ENCODE measurements around the gene USP22. TPM values are rescaled to one million over a fixed set of nuclear protein-coding genes. Genes with fewer than 3 reads are reported as not detected.

The USP22 gene
- total RNA-seq, 4 donors from 2014 or later = 101 to 128 (median 104) TPM

GRCh38 chr17:21005803-21006202, 37.0 kb downstream of the USP22 start:
- H3K4me1 ChIP-seq = peaks cover 0 to 53% (median 8%) of the 10 kb centered on the region in 3 donors
- H3K4me3 ChIP-seq = no peak overlapping the region
- peak overlapping the region in 1 of 4 donors; percentile 35 for H3K27ac ChIP-seq
- TF ChIP-seq POLR2A (IDR thresholded peaks at IDR 0.05) (no peak), POLR2AphosphoS5 (IDR thresholded peaks at IDR 0.05) (no peak)
- H3K27me3 ChIP-seq = no peaks in the 10 kb centered on the region
- H3K36me3 ChIP-seq = peaks cover 0 to 94% of the 10 kb centered on the region in 2 donors
- H3K9me3 ChIP-seq = no peaks in the 10 kb centered on the region
- 72 to 76% methylated on average over 2 to 5 of the region's 5 CpGs for WGBS, 2 donors (ENCODE audit: low coverage in 1 of 2)
- ATAC-seq = no peak

- no peak overlapping the region for H3K4me3 ChIP-seq
- H3K9me3 ChIP-seq = no peaks in the 10 kb centered on the region
- no peaks in the 10 kb centered on the region for H3K27me3 ChIP-seq
- TF ChIP-seq POLR2AphosphoS5 (IDR thresholded peaks at IDR 0.05) = no peak
- TF ChIP-seq, protein P1, sequence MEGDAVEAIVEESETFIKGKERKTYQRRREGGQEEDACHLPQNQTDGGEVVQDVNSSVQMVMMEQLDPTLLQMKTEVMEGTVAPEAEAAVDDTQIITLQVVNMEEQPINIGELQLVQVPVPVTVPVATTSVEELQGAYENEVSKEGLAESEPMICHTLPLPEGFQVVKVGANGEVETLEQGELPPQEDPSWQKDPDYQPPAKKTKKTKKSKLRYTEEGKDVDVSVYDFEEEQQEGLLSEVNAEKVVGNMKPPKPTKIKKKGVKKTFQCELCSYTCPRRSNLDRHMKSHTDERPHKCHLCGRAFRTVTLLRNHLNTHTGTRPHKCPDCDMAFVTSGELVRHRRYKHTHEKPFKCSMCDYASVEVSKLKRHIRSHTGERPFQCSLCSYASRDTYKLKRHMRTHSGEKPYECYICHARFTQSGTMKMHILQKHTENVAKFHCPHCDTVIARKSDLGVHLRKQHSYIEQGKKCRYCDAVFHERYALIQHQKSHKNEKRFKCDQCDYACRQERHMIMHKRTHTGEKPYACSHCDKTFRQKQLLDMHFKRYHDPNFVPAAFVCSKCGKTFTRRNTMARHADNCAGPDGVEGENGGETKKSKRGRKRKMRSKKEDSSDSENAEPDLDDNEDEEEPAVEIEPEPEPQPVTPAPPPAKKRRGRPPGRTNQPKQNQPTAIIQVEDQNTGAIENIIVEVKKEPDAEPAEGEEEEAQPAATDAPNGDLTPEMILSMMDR (IDR thresholded peaks at IDR 0.05) = no peak
- TF ChIP-seq EP300 (IDR thresholded peaks at IDR 0.05) = no peak
- no peak for TF ChIP-seq POLR2A (IDR thresholded peaks at IDR 0.05)
- peak overlapping the region in 1 of 4 donors; percentile 35 for H3K27ac ChIP-seq
- no peak for ATAC-seq
- peaks cover 0 to 53% (median 8%) of the 10 kb centered on the region in 3 donors for H3K4me1 ChIP-seq
- 20 to 58% methylated on average over 1 to 2 of the region's 4 CpGs for WGBS, 2 donors (ENCODE audit: low coverage in 1 of 2)
- peaks cover 0 to 93% of the 10 kb centered on the region in 2 donors for H3K36me3 ChIP-seq
Measured at GRCh38 chr17:21005367-21005766, 37.4 kb downstream of the USP22 start.

DNA sequence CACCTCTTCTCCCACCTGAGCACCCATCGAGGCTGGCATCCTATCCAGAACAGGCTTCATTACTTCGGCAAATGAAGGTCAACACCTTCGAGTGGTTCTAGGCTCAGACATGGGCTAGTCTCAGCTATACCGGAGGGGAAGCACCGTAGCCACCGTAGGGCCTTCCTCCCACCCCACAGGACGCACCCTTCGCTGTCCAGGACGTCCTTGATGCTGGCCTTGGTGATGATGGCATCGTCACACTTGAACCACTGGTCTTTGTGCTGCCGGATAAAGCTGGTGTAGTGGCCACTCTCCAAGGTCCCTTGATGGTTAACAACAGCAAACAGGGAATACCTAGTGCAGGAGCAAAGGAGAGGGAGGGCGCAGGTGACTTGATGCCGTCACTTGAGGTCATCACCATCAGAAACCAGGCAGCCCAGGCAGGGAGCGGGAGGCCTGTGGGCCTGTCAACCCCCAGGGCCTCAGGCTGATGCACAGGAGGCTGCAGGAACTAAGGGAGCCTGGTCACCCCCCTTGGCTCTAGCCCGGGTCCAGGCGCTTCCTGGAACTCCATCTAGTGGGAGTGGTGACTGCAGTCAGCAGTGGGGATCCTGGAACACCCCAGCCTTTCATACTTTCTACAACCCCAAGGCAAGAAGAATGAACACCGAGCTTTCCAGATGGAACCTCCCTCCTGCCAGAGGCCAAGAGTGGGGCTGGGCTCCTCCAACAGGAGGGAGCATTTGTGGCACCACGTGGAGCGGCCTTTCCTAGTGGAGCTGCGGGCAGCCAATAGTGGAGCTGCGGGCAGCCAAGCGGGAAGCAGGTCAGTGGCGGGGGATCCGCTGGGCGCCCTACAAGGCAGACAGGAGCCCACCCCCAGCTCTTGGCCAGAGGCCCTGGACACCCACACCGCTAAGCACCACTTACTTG, 38.5 kb downstream of the USP22 start:
- Histone ChIP-seq H3K4me1 (peaks cover 4 to 63% (median 19%) of the 10 kb centered on the region in 3 donors), H3K36me3 (peaks cover 0 to 90% of the 10 kb centered on the region in 2 donors), H3K27ac (peak overlapping the region in 3 of 4 donors; percentile 6 to 35 (median 8)), H3K9me3 (no peaks in the 10 kb centered on the region), H3K27me3 (no peaks in the 10 kb centered on the region), H3K4me3 (no peak overlapping the region)
- ATAC-seq = no peak
- 57 to 80% methylated on average over 2 to 6 of the region's 26 CpGs for WGBS, 2 donors (ENCODE audit: low coverage in 1 of 2)
- TF ChIP-seq EP300 (IDR thresholded peaks at IDR 0.05) (no peak), POLR2AphosphoS5 (IDR thresholded peaks at IDR 0.05) (no peak)
- TF ChIP-seq, protein P1 (IDR thresholded peaks at IDR 0.05) = no peak

DNA sequence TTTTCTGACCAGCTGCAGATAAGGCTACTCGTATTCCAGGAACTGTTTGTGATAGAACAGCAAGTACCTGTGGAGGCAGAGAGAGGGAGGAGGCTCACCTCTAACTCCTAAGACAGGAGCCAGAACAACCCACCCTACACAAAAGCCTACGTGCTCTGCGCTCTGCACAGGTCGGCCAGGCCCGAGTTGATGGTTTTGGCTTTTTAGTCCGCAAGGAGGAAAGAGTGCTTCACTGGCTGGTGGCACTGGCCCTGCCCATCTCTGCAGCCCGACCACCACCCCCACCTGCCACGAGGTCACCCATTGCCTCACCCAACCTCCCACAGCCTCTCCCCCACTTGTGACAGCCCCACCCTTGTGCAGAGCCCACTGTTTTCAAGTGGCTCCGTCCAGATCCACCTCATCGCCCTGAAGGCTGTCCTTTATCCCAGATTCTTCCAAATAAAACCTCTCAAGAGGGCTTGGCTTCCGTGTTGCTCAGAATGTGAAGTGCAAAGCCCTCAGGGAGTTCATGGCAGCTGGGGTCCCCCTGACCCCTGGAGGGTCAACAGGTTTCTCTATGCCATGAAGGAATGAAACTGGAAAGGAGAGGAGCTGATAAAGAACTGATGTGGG, 39.7 kb downstream of the USP22 start:
- H3K27ac ChIP-seq = peak overlapping the region in 3 of 4 donors; percentile 14 to 64 (median 47)

More for the DNA sequence above, 39.7 kb downstream of the USP22 start:
- H3K27me3 ChIP-seq = no peaks in the 10 kb centered on the region
- 69% methylated on average over 3 of the region's 11 CpGs; no CpG with 5 or more reads in 1 of the 2 donors for WGBS, 2 donors (ENCODE audit: low coverage in 1 of 2)
- peaks cover 0 to 78% of the 10 kb centered on the region in 2 donors for H3K36me3 ChIP-seq
- peaks cover 4 to 72% (median 26%) of the 10 kb centered on the region in 3 donors for H3K4me1 ChIP-seq
- H3K4me3 ChIP-seq = no peak overlapping the region
- H3K9me3 ChIP-seq = no peaks in the 10 kb centered on the region
- TF ChIP-seq POLR2A (IDR thresholded peaks at IDR 0.05) (no peak), EP300 (IDR thresholded peaks at IDR 0.05) (no peak), POLR2AphosphoS5 (IDR thresholded peaks at IDR 0.05) (no peak)
- TF ChIP-seq, protein P1 (IDR thresholded peaks at IDR 0.05) = no peak
- ATAC-seq = no peak

Measured in gastroesophageal sphincter (tissue), 4 donors.